ENCODE results near the gene C16orf87.
A peak's percentile ranks its signal among the peaks of the same experiment; 100 is the strongest.

C16orf87 gene

DNA sequence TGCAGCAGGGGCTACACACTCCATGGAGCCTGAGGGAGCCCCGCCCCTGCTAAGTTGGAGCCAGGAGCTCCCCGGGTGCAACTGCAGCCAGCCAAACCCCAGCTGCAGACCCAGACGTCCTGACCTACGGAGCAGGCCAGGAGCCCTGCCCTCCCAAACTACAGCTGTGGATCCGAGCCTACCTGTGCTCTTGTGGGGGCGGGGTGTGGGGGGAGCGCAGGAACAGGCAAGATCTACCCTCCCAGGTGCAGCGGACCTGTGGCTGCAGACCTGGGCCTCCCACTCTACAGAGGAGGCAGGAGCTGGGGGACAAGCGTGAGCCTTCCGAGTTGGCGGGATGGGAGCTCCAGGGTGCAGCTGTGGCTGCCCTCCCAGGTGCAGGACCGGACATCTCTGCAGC lies 53.2 kb downstream of the C16orf87 start:
- H3K27me3 Mint-ChIP-seq, result no peaks in the 10 kb centered on the region
- H3K4me3 Mint-ChIP-seq, result no peak overlapping the region
- DNase-seq, result no peak
- peaks cover 11 to 25% of the 10 kb centered on the region in 2 donors for H3K4me1 Mint-ChIP-seq
- no peaks in the 10 kb centered on the region for H3K9me3 Mint-ChIP-seq
- no peak overlapping the region for H3K27ac Mint-ChIP-seq
- H3K36me3 Mint-ChIP-seq, result no peaks in the 10 kb centered on the region
- no peak for ATAC-seq (replicated peaks)

DNA sequence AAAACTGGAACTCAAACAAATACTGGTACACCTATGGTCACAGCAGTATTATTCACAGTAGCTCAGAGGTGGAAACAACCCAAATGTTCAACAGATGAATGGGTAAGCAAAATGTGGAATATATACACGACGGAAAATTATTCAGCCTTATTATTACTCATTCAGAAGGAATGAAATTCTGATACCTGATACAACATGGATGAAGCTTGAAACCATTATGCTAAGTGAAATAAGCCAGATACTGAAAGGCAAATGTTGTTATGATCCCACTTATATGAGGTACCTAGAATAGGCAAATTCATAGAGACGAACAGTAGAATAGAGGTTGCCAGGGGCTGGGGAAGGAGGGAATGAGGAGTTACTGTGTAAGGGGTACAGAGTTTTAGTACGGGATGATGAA lies 55.8 kb downstream of the C16orf87 start:
- ATAC-seq (replicated peaks) (peak; percentile 31 to 37), DNase-seq (no peak)
- H3K27me3 Mint-ChIP-seq, result no peaks in the 10 kb centered on the region
- H3K9me3 Mint-ChIP-seq, result no peaks in the 10 kb centered on the region
- H3K4me1 Mint-ChIP-seq, result peaks cover 14 to 25% of the 10 kb centered on the region in 2 donors
- no peaks in the 10 kb centered on the region for H3K36me3 Mint-ChIP-seq
- no peak overlapping the region for H3K4me3 Mint-ChIP-seq
- no peak overlapping the region for H3K27ac Mint-ChIP-seq

DNA sequence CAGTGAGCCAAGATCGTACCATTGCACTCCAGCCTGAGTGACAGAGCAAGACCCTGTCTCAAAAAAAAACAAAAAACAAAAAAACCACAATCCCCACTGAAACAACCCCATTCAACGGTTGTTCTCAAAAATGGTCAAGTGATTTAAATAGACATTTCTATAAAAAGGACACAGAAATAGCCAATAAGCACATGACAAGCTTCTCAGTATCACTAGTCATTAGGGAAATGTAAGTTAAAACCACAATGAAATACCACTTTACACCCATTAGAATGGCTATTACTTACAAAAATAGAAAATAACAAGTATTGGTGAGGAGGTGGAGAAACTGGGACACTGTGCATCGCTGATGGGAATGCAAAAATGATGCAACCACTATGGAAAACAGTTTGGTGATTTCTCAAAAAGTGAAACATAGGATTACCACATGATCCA lies 56.2 kb downstream of the C16orf87 start:
- Mint-ChIP-seq H3K36me3 (no peaks in the 10 kb centered on the region), H3K27me3 (no peaks in the 10 kb centered on the region), H3K4me3 (no peak overlapping the region), H3K4me1 (peaks cover 14 to 22% of the 10 kb centered on the region in 2 donors), H3K27ac (peak overlapping the region; percentile 47), H3K9me3 (no peaks in the 10 kb centered on the region)
- DNase-seq (no peak), ATAC-seq (replicated peaks) (peak; percentile 77 to 82)

DNA sequence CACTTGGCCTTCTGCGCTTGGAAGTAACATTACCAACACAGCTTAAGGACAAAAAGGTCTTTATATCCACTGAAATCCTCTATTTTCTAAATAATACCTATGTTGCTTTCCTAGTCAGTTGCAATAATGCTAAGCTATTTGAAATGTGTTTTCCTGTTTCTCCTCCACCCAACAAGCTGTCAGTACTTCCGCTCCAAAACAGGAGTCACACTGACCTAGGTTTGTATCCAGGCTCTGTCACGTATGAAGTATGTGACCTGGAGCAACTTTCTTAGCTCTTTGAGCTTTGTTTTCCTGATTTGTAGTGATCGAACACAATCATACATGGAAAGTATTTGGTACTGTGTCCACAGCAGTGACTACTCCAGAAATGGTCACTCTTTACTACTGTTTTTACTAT lies 58.5 kb downstream of the C16orf87 start:
- H3K9me3 Mint-ChIP-seq, result no peaks in the 10 kb centered on the region
- no peak for DNase-seq
- no peak overlapping the region for H3K4me3 Mint-ChIP-seq
- H3K36me3 Mint-ChIP-seq, result no peaks in the 10 kb centered on the region
- H3K4me1 Mint-ChIP-seq, result peaks cover 14 to 18% of the 10 kb centered on the region in 2 donors
- H3K27me3 Mint-ChIP-seq, result no peaks in the 10 kb centered on the region
- no peak for ATAC-seq (replicated peaks)
- H3K27ac Mint-ChIP-seq, result no peak overlapping the region

DNA sequence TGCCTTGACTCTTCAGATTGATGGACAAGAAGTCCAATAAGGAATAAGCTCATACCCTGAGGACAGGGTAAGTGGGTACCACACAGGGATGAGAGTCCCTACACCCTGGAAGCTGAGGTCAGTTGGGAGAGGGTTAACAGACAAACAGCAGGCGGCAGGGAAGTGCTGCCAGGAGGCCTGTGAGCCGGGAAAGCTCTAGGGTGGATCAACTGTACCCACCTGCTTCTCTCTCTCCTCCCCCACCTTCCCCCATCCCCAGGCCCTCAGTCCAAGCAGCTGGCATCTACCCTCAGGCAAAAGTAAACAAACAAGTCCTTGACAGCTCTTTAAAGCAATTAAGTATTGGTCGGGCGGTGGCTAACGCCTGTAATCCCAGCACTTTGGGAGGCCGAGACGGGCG lies 62.2 kb downstream of the C16orf87 start:
- Mint-ChIP-seq H3K36me3 (no peaks in the 10 kb centered on the region), H3K4me1 (peaks cover 16 to 22% of the 10 kb centered on the region in 2 donors), H3K4me3 (no peak overlapping the region), H3K27ac (peak overlapping the region; percentile 31), H3K9me3 (no peaks in the 10 kb centered on the region), H3K27me3 (no peaks in the 10 kb centered on the region)
- ATAC-seq (replicated peaks) (no peak), DNase-seq (no peak)

DNA sequence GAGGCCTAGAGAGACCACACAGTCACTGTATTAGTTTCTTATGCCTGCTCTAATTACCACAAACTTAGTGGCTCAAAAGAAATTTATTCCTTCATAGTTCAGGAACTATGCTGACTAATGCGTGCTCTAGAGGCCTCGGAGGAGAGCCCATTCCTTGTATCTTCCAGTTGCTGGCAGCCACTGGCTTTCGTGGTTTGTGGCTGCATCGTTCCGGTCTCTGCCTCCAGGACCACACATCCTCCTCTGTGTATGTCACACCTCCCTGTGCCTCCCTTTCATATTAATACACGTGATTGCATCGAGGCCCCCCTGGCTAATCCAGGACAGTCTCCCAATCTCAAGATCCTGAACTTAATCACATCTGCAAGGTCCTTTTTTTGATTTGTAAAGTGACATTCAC lies 65.9 kb downstream of the C16orf87 start:
- Mint-ChIP-seq H3K27ac (no peak overlapping the region), H3K4me1 (peaks cover 14 to 22% of the 10 kb centered on the region in 2 donors)

DNA sequence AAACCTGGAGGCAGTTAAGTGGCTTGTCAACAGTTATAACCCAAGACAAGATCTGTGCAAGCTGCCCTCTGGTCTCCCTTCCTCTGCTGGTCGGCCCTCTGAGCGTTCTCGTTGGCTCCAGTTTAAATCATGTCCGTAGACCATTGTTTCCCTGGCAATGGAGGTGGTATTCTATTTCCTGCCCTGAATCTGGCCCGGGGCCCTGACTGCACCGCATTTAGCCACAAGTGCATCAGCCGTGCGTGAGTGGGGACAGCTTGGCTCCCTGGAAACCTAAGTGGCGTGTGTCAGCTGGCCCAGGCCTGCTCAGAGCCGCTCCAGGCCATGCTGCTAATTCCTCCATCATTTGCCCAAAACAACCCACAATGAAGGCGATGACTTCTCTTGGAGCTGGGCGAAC lies 67.8 kb downstream of the C16orf87 start:
- DNase-seq (no peak), ATAC-seq (replicated peaks) (no peak)
- Mint-ChIP-seq H3K36me3 (no peaks in the 10 kb centered on the region), H3K27ac (no peak overlapping the region), H3K4me3 (no peak overlapping the region), H3K4me1 (peaks cover 12 to 22% of the 10 kb centered on the region in 2 donors), H3K9me3 (no peaks in the 10 kb centered on the region), H3K27me3 (peaks cover 0 to 3% of the 10 kb centered on the region in 2 donors)

More for the DNA sequence above, 65.9 kb downstream of the C16orf87 start:
- ATAC-seq (replicated peaks) (peak in 1 of 2 donors; percentile 31), DNase-seq (no peak)
- Mint-ChIP-seq H3K4me3 (no peak overlapping the region), H3K27me3 (no peaks in the 10 kb centered on the region), H3K36me3 (no peaks in the 10 kb centered on the region), H3K9me3 (no peaks in the 10 kb centered on the region)

DNA sequence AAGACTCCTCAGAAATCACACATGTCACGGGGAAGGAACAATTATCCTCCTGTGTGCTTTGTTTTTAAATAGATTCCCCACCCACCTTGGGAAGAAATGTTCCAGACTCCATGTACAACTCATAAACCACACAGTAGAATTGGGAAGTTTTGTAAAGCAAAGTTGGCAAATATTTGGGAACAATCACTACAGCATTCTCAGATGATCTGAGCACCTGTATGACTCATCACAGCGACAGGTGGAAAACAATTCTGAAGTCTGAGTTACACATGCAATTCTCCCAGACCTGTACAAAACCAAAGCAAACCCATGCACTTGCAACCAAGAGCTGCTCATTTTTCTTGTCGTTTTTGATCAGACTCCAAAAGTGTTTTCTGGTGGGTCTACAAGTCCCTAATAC lies 68.4 kb downstream of the C16orf87 start:
- Mint-ChIP-seq H3K4me3 (no peak overlapping the region), H3K9me3 (no peaks in the 10 kb centered on the region), H3K36me3 (no peaks in the 10 kb centered on the region), H3K27ac (no peak overlapping the region), H3K4me1 (peaks cover 12 to 22% of the 10 kb centered on the region in 2 donors), H3K27me3 (peaks cover 0 to 3% of the 10 kb centered on the region in 2 donors)
- no peak for ATAC-seq (replicated peaks)
- no peak for DNase-seq

DNA sequence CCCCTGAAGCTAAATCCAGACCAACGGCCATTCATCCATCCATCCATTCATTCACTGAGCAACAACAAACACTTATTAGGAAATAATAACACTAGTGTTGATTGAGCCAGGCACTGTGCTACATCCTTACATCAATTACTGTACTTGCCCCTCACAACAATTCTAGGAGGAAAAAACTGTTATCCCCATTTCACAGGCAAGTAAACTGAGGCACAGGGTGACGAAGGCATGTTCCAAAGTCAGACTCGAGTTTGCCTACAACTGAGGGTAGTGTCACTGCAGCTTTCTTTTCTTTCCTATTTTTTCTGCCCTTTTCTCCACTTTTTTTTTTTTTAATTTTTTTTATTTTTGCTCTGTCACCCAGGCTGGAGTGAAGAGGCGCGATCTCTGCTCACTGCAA lies 71.7 kb downstream of the C16orf87 start:
- Mint-ChIP-seq H3K9me3 (no peaks in the 10 kb centered on the region), H3K4me1 (peaks cover 2 to 12% of the 10 kb centered on the region in 2 donors), H3K36me3 (no peaks in the 10 kb centered on the region), H3K27ac (no peak overlapping the region), H3K4me3 (no peak overlapping the region), H3K27me3 (peaks cover 0 to 3% of the 10 kb centered on the region in 2 donors)
- DNase-seq (no peak), ATAC-seq (replicated peaks) (no peak)

DNA sequence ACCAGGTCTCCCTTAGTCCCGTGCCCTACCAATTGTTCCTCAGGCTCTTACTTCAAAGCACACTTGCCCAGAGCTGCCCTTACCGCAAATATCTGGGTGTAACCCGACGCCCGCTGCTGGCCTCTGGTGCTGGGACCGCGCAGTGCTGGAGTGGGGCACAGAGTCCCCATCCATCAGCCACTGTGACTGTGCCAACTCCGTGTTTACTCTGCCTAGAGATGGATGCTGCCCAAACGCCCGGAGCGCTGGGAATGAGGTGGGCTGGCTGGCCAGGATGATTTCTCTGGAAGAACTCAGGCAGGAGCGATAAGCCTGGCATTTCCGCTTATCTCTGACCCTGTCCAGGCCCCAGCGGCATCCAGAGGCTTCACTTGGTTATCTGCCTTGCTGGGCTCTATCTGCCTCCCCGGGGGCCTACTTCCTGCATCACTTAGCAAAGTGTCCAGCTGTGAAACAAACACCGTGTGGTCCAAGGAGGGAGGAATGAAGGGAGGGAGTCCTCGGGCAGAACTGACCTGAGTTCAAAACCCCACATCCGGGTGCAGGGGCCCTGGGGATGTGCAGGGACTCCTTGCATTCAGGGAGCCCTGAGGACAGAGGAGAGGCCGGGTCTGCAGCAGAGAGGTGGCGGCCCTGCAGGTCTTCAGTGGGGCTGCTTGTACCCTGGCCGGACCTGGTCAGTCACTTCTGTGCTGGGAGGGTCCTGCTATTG lies 73.5 kb downstream of the C16orf87 start:
- H3K36me3 Mint-ChIP-seq, result no peaks in the 10 kb centered on the region
- no peak overlapping the region for H3K27ac Mint-ChIP-seq
- ATAC-seq (replicated peaks), result no peak

DNA sequence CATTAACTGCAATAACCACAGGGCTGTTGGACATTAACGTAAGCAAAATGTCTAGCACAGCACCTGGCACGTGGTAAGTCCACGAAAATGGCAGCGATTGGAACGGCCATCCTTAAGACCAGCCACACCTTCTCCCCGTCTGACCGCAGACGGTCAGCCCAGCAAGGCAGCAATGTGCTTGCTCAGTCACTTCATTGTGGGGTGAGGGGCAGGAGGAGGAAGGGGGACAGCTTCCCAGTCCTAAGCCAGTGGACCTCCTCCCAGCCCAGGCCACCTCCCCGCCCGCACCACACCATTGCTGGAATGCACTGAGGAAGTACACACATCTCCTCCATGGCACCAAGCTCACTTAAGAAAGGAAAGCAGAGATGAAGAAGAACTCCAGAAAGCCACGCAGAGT lies 74.2 kb downstream of the C16orf87 start:
- Mint-ChIP-seq H3K9me3 (no peaks in the 10 kb centered on the region), H3K4me1 (peaks cover 2 to 18% of the 10 kb centered on the region in 2 donors), H3K4me3 (no peak overlapping the region), H3K36me3 (no peaks in the 10 kb centered on the region), H3K27ac (no peak overlapping the region), H3K27me3 (peaks cover 0 to 3% of the 10 kb centered on the region in 2 donors)
- ATAC-seq (replicated peaks) (no peak), DNase-seq (no peak)

More for the DNA sequence above, 73.5 kb downstream of the C16orf87 start:
- Mint-ChIP-seq H3K4me3 (no peak overlapping the region), H3K4me1 (peaks cover 2 to 18% of the 10 kb centered on the region in 2 donors), H3K9me3 (no peaks in the 10 kb centered on the region), H3K27me3 (peaks cover 0 to 3% of the 10 kb centered on the region in 2 donors)
- no peak for DNase-seq

DNA sequence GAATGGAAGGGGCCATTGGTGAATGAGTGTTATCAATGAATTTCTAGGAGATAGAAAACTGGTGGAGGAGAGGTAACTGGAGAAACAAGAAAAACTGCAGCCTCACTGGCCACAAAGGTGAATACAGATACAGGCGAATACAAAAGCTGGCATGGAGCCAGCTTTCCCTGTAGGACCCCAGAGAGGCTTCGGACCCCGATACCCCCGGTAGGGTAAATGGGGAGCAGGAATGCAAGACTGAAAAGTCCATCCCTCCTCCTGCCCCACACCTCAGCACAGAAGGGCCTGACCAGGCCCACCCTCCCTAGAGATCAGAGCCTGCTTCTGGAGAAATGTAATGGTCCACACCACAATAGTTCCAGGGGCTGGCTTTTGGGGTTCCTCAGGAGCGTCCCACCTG lies 78.0 kb downstream of the C16orf87 start:
- Mint-ChIP-seq H3K4me1 (peaks cover 10 to 34% of the 10 kb centered on the region in 2 donors), H3K9me3 (no peaks in the 10 kb centered on the region), H3K4me3 (no peak overlapping the region), H3K27me3 (no peaks in the 10 kb centered on the region), H3K36me3 (no peaks in the 10 kb centered on the region), H3K27ac (peak overlapping the region; percentile 0)
- no peak for DNase-seq
- no peak for ATAC-seq (replicated peaks)

DNA sequence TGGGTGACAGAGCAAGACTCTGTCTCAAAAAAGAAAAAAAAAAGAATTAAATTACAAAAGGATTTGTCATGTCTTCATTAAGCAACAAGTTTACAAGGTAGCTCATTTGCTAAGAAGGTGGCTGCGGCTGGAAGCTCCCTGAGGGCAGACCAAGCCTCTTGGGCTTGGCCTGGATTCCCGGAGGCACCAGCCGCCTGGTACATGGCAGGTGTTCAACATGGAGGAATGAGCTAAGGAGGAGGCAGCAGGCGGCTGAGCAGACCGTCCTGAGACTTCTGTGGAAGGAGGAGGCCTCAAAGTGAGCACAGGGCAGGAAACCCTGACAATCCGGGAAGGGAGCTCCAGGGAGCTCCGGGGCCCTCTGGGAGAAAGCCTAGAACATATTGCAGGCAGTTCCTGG lies 79.6 kb downstream of the C16orf87 start:
- H3K4me3 Mint-ChIP-seq, result no peak overlapping the region
- H3K27me3 Mint-ChIP-seq, result no peaks in the 10 kb centered on the region
- no peaks in the 10 kb centered on the region for H3K36me3 Mint-ChIP-seq
- peaks cover 10 to 35% of the 10 kb centered on the region in 2 donors for H3K4me1 Mint-ChIP-seq
- no peaks in the 10 kb centered on the region for H3K9me3 Mint-ChIP-seq
- no peak for DNase-seq
- no peak overlapping the region for H3K27ac Mint-ChIP-seq
- ATAC-seq (replicated peaks), result no peak

DNA sequence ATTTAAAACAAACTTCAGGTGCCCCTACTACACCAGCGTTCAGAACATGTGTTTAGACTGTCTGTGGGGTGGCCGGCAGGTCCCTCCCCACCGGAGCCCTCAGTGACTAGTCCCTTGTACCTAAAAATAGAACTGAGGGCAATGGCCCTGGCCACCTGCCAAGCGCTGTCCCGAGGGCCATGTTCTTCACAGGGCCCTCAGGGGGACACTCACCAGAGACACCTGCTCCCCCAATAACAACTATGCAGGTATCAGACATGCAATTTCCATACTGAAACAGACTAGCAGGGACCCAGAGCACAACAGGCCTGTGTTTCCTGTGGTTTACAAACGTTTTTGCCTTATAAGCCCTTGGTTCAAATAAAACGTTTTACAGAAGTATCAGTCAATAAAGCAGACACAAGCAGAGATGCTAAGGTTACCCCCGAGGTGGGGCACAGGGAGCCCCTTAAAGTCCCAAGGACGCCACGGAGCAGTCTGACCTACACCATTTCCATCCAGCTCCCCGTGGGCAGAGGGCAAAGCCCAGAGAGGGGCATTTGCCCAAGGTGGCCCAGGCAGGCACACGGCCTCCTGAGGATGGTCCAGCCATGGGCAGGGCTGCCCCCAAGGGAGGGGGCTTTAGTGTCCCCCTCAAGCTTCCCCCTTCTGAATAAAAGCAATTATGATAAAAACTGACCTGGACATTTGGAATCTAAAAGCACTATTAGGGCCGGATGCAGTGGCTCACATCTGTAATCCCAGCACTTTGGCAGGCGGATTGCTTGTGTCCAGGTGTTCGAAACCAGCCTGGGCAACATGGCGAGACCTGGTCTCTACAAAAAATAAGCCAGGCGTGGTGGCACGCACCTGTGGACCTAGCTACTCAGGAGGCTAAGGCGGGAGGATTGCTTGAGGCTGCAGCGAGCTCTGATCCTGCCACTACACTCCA lies 81.9 kb downstream of the C16orf87 start:
- H3K4me3 Mint-ChIP-seq, result peak overlapping the region in 1 of 2 donors; percentile 17
- no peaks in the 10 kb centered on the region for H3K27me3 Mint-ChIP-seq
- peaks cover 10 to 21% of the 10 kb centered on the region in 2 donors for H3K4me1 Mint-ChIP-seq
- no peaks in the 10 kb centered on the region for H3K9me3 Mint-ChIP-seq
- H3K36me3 Mint-ChIP-seq, result no peaks in the 10 kb centered on the region
- DNase-seq (no peak), ATAC-seq (replicated peaks) (peak; percentile 62 to 87)
- peak overlapping the region; percentile 42 for H3K27ac Mint-ChIP-seq
